T-cell (primary cell): Measurements from ENCODE around the gene DNAAF8. TPM values are rescaled to one million over a fixed set of nuclear protein-coding genes. Genes with fewer than 3 reads are reported as not detected.

Experiments used
- ATAC-seq, 4 experiments: fragments of 200-7000 bp in 3 of 4; fragments of 150-1000 bp in 1 of 4; cut with Tn5 transposase; replicated peaks in 1 of 4; 1 replicate in 3 of 4; 2 replicates in 1 of 4; pipeline ENCODE4 v1.10.0; 2021; ENCODE audit warnings: moderate library complexity in 3 of 4, mild to moderate bottlenecking in 2 of 4, moderate number of reproducible peaks in 1 of 4
- CTCF ChIA-PET, 2 donors: fragments of 300-600 bp; sonication (Branson Sonifier 250); formaldehyde crosslinking; loops; one replicate each; lab custom pipeline; 2022; ENCODE audit warnings: antibody characterized with exemption in 2 of 2; lab: Charles Lee
- POLR2A ChIA-PET, 2 donors: fragments of 300-600 bp; sonication (Branson Sonifier 250); formaldehyde crosslinking; loops; one replicate each; lab custom pipeline; 2022; ENCODE audit warnings: antibody characterized with exemption in 2 of 2; lab: Charles Lee
- DNase-seq, 35 experiments: peaks; one replicate each; pipeline versions ENCODE4 v3.0.0 to v3.0.0-alpha.2; 2013 to 2023
- H3K27ac ChIP-seq: one replicate; pipeline ENCODE4 v1.5.1; 2013; ENCODE audit warnings: low read length
- H3K27me3 ChIP-seq, 2 experiments: replicated peaks in 1 of 2; 1 replicate in 1 of 2; 2 replicates in 1 of 2; pipeline versions ENCODE4 v1.6.1 to v1.7.0; 2013; ENCODE audit warnings: low read length in 1 of 2, mixed read lengths in 1 of 2; ENCODE audit not compliant: control insufficient read depth in 2 of 2, insufficient read depth in 2 of 2; ENCODE audit errors: extremely low read depth in 1 of 2
- H3K36me3 ChIP-seq, 2 donors: 1 replicate in 1 of 2; 2 replicates in 1 of 2; pipeline versions ENCODE4 v1.6.1 to v1.7.0; 2013; ENCODE audit warnings: low read length in 1 of 2; ENCODE audit not compliant: control insufficient read depth in 2 of 2, insufficient read depth in 1 of 2; ENCODE audit errors: extremely low read depth in 1 of 2
- H3K4me1 ChIP-seq, 2 experiments: 1 replicate in 1 of 2; 2 replicates in 1 of 2; pipeline versions ENCODE4 v1.6.1 to v1.7.0; 2013; ENCODE audit warnings: low read length in 2 of 2, mixed read lengths in 1 of 2; ENCODE audit not compliant: insufficient read depth in 2 of 2, control insufficient read depth in 1 of 2; ENCODE audit errors: extremely low read depth in 1 of 2
- H3K4me3 ChIP-seq, 2 donors: 1 replicate in 1 of 2; 2 replicates in 1 of 2; pipeline versions ENCODE4 v1.5.1 to v1.7.0; 2013; ENCODE audit warnings: mild to moderate bottlenecking in 2 of 2, low read length in 1 of 2, moderate library complexity in 1 of 2; ENCODE audit not compliant: control insufficient read depth in 1 of 2; ENCODE audit errors: extremely low read depth in 1 of 2
- H3K9me3 ChIP-seq: 2 replicates; pipeline ENCODE4 v1.7.0; 2013
- H3K27ac Mint-ChIP-seq, 2 donors: one replicate each; pipeline ENCODE4 v1.8.0; 2020 to 2021; ENCODE audit warnings: mild to moderate bottlenecking in 2 of 2, mixed read lengths in 2 of 2
- H3K27me3 Mint-ChIP-seq, 2 donors: one replicate each; pipeline ENCODE4 v1.8.0; 2021 to 2022; ENCODE audit warnings: mixed read lengths in 2 of 2
- H3K36me3 Mint-ChIP-seq: one replicate; pipeline ENCODE4 v1.8.0; 2021; ENCODE audit warnings: mixed read lengths
- H3K4me1 Mint-ChIP-seq, 3 donors: one replicate each; pipeline ENCODE4 v1.8.0; 2020 to 2022; ENCODE audit warnings: mixed read lengths in 3 of 3, mild to moderate bottlenecking in 1 of 3
- H3K4me3 Mint-ChIP-seq, 3 donors: one replicate each; pipeline ENCODE4 v1.8.0; 2020 to 2022; ENCODE audit warnings: mild to moderate bottlenecking in 3 of 3, mixed read lengths in 3 of 3, moderate library complexity in 3 of 3
- H3K9me3 Mint-ChIP-seq, 3 donors: one replicate each; pipeline ENCODE4 v1.8.0; 2020 to 2022; ENCODE audit warnings: mixed read lengths in 3 of 3
- WGBS: methylation state at CpG from one replicate; pipeline ENCODE4 v1.1.5; 2013; ENCODE audit warnings: missing lambda C conversion rate; ENCODE audit not compliant: insufficient coverage; 5-methylcytosine and 5-hydroxymethylcytosine counted together
- total RNA-seq, 35 experiments: library from RNA in 6 of 35; stranded (reverse) in 6 of 35; fragments of 120-200 nt in 1 of 35; gene quantifications; one replicate each; pipeline versions ENCODE4 v1.2.1 to v1.2.4 and lab custom pipeline; 2013 to 2026

DNAAF8 gene
- total RNA-seq, 5 donors from 2014 or later (not counting 1 experiment from before 2014, with no cell fraction given), result 0.13 to 0.70 (median 0.34) TPM; not detected in 1

GRCh38 chr16:4713663-4714501, 20.5 kb upstream of the DNAAF8 start:
- 90% methylated on average over 18 of the region's 18 CpGs for WGBS
- Mint-ChIP-seq H3K27ac (no peak overlapping the region), H3K9me3 (no peaks in the 10 kb centered on the region), H3K4me1 (no peaks in the 10 kb centered on the region), H3K27me3 (no peaks in the 10 kb centered on the region), H3K36me3 (peaks cover 35% of the 10 kb centered on the region), H3K4me3 (no peak overlapping the region)
- ChIA-PET POLR2A (no interaction called here), CTCF (no interaction called here)
- H3K36me3 ChIP-seq, result peaks cover 3 to 32% of the 10 kb centered on the region in 2 donors
- H3K27ac ChIP-seq, result no peak overlapping the region
- H3K9me3 ChIP-seq, result no peaks in the 10 kb centered on the region
- no peaks in the 10 kb centered on the region for H3K4me1 ChIP-seq
- DNase-seq (no peak), ATAC-seq (no peak)
- no peak overlapping the region for H3K4me3 ChIP-seq
- no peaks in the 10 kb centered on the region for H3K27me3 ChIP-seq

- H3K4me1 ChIP-seq, result no peaks in the 10 kb centered on the region
- H3K36me3 ChIP-seq, result peaks cover 3 to 27% of the 10 kb centered on the region in 2 donors
- no peaks in the 10 kb centered on the region for H3K9me3 ChIP-seq
- ChIA-PET CTCF (no interaction called here), POLR2A (interaction anchor here in 1 of 2 donors (0.6 kb wide), 1 partner anchor 25 kb away, joined by 8 read pairs; no protein-coding TSS in a partner anchor)
- Mint-ChIP-seq H3K9me3 (no peaks in the 10 kb centered on the region), H3K27me3 (no peaks in the 10 kb centered on the region), H3K4me1 (no peaks in the 10 kb centered on the region), H3K36me3 (peaks cover 28% of the 10 kb centered on the region), H3K27ac (no peak overlapping the region), H3K4me3 (no peak overlapping the region)
- H3K4me3 ChIP-seq, result no peak overlapping the region
- no CpG with 5 or more reads among the region's 2 CpGs for WGBS
- H3K27me3 ChIP-seq, result no peaks in the 10 kb centered on the region
- no peak overlapping the region for H3K27ac ChIP-seq
- no peak for ATAC-seq
- DNase-seq, result no peak
Observed at GRCh38 chr16:4714996-4715395, 19.3 kb upstream of the DNAAF8 start.

- 95% methylated on average over 5 of the region's 5 CpGs for WGBS
- peaks cover 23% of the 10 kb centered on the region for H3K36me3 Mint-ChIP-seq
- Histone ChIP-seq H3K9me3 (no peaks in the 10 kb centered on the region), H3K4me1 (no peaks in the 10 kb centered on the region), H3K27ac (no peak overlapping the region), H3K4me3 (no peak overlapping the region), H3K36me3 (peaks cover 0 to 21% of the 10 kb centered on the region in 2 donors), H3K27me3 (no peaks in the 10 kb centered on the region)
- DNase-seq (no peak), ATAC-seq (no peak)
- CTCF ChIA-PET, result no interaction called here
- no peaks in the 10 kb centered on the region for H3K4me1 Mint-ChIP-seq
- H3K4me3 Mint-ChIP-seq, result no peak overlapping the region
- no peaks in the 10 kb centered on the region for H3K27me3 Mint-ChIP-seq
- POLR2A ChIA-PET, result no interaction called here
- no peak overlapping the region for H3K27ac Mint-ChIP-seq
- no peaks in the 10 kb centered on the region for H3K9me3 Mint-ChIP-seq
Observed at GRCh38 chr16:4718466-4718865, 15.9 kb upstream of the DNAAF8 start.

- Mint-ChIP-seq H3K36me3 (peaks cover 15% of the 10 kb centered on the region), H3K27me3 (no peaks in the 10 kb centered on the region), H3K4me1 (no peaks in the 10 kb centered on the region), H3K27ac (no peak overlapping the region), H3K4me3 (no peak overlapping the region), H3K9me3 (no peaks in the 10 kb centered on the region)
- Histone ChIP-seq H3K4me1 (no peaks in the 10 kb centered on the region), H3K36me3 (peaks cover 10 to 31% of the 10 kb centered on the region in 2 donors), H3K27me3 (no peaks in the 10 kb centered on the region), H3K4me3 (no peak overlapping the region), H3K27ac (no peak overlapping the region), H3K9me3 (no peaks in the 10 kb centered on the region)
- ATAC-seq, result no peak
- 92% methylated on average over 12 of the region's 14 CpGs for WGBS
- POLR2A ChIA-PET, result no interaction called here
- CTCF ChIA-PET, result no interaction called here
- DNase-seq, result no peak
Observed at GRCh38 chr16:4723071-4723767, 11.1 kb upstream of the DNAAF8 start.

GRCh38 chr16:4724661-4725270, 9.6 kb upstream of the DNAAF8 start:
- no peak for DNase-seq
- H3K4me1 ChIP-seq, result no peaks in the 10 kb centered on the region
- no peaks in the 10 kb centered on the region for H3K9me3 ChIP-seq
- Mint-ChIP-seq H3K36me3 (peaks cover 22% of the 10 kb centered on the region), H3K27ac (no peak overlapping the region), H3K4me3 (no peak overlapping the region), H3K9me3 (no peaks in the 10 kb centered on the region), H3K27me3 (no peaks in the 10 kb centered on the region), H3K4me1 (no peaks in the 10 kb centered on the region)
- no peak overlapping the region for H3K27ac ChIP-seq
- no peaks in the 10 kb centered on the region for H3K27me3 ChIP-seq
- POLR2A ChIA-PET, result interaction anchor here in 1 of 2 donors (0.5 kb wide), 1 partner anchor 133 kb away, joined by 4 read pairs; no protein-coding TSS in a partner anchor
- CTCF ChIA-PET, result no interaction called here
- no peak overlapping the region for H3K4me3 ChIP-seq
- 94% methylated on average over 10 of the region's 11 CpGs for WGBS
- no peak for ATAC-seq
- H3K36me3 ChIP-seq, result peaks cover 10 to 44% of the 10 kb centered on the region in 2 donors

GRCh38 chr16:4726616-4727015, 7.7 kb upstream of the DNAAF8 start:
- Mint-ChIP-seq H3K4me3 (no peak overlapping the region), H3K9me3 (no peaks in the 10 kb centered on the region), H3K4me1 (peaks cover 0 to under 1% (median 0%) of the 10 kb centered on the region in 3 donors), H3K27me3 (no peaks in the 10 kb centered on the region), H3K36me3 (peaks cover 30% of the 10 kb centered on the region), H3K27ac (no peak overlapping the region)
- WGBS, result 98% methylated on average over 17 of the region's 18 CpGs
- Histone ChIP-seq H3K9me3 (no peaks in the 10 kb centered on the region), H3K4me3 (no peak overlapping the region), H3K27me3 (no peaks in the 10 kb centered on the region), H3K27ac (no peak overlapping the region), H3K36me3 (peaks cover 13 to 50% of the 10 kb centered on the region in 2 donors), H3K4me1 (no peaks in the 10 kb centered on the region)
- ATAC-seq (no peak), DNase-seq (no peak)
- POLR2A ChIA-PET, result no interaction called here
- CTCF ChIA-PET, result no interaction called here
